Tibial artery (tissue), 4 donors: ENCODE data around the gene ZG16.
"Not testable (repeated sequence)": the region's sequence is repeated elsewhere in the genome, so short reads cannot be mapped to it uniquely, and the experiment has no call there.

ENCODE experiments used
- DNase-seq, 2 donors: peaks; one replicate each; pipeline ENCODE4 v3.0.0-alpha.2; 2019
- H3K27ac ChIP-seq, 2 donors: fragments of 200-600 bp; sonication (generic) in 1 of 2; 1 replicate in 1 of 2; 2 replicates in 1 of 2; pipeline ENCODE4 v1.5.1; 2018 to 2019; ENCODE audit warnings: mild to moderate bottlenecking in 1 of 2
- H3K27me3 ChIP-seq, 2 donors: fragments of 200-600 bp; sonication (generic) in 1 of 2; one replicate each; pipeline versions ENCODE4 v1.5.1 to v1.6.0; 2016 to 2019
- H3K36me3 ChIP-seq, 3 donors: fragments of 200-600 bp; sonication (generic) in 2 of 3; one replicate each; pipeline ENCODE4 v1.5.1; 2016 to 2019; ENCODE audit warnings: mild to moderate bottlenecking in 2 of 3
- H3K4me1 ChIP-seq, 4 donors: fragments of 200-600 bp; sonication (generic) in 2 of 4; 1 replicate in 3 of 4; 2 replicates in 1 of 4; pipeline ENCODE4 v1.5.1; 2016 to 2019
- H3K4me3 ChIP-seq, 2 donors: fragments of 200-600 bp; sonication (generic) in 1 of 2; 1 replicate in 1 of 2; 2 replicates in 1 of 2; pipeline ENCODE4 v1.5.1; 2018 to 2019; ENCODE audit warnings: mild to moderate bottlenecking in 2 of 2
- H3K9me3 ChIP-seq, 3 donors: fragments of 200-600 bp; sonication (generic) in 1 of 3; one replicate each; pipeline ENCODE4 v1.5.1; 2016 to 2019
- CTCF ChIP-seq, 2 experiments: fragments of 200-600 bp in 1 of 2; fragments of 450-650 bp in 1 of 2; IDR thresholded peaks; one replicate each; pipeline ENCODE4 v1.5.1; 2017 to 2019; ENCODE audit warnings: antibody characterized with exemption in 2 of 2, mild to moderate bottlenecking in 1 of 2, moderate library complexity in 1 of 2
- intact Hi-C: fragments of 100-400 bp; cut with DNase I; formaldehyde crosslinking; loops from one replicate; pipeline ENCODE4 v1.15.0; 2023; ENCODE audit warnings: low total_unique reads

ZG16 gene

DNA sequence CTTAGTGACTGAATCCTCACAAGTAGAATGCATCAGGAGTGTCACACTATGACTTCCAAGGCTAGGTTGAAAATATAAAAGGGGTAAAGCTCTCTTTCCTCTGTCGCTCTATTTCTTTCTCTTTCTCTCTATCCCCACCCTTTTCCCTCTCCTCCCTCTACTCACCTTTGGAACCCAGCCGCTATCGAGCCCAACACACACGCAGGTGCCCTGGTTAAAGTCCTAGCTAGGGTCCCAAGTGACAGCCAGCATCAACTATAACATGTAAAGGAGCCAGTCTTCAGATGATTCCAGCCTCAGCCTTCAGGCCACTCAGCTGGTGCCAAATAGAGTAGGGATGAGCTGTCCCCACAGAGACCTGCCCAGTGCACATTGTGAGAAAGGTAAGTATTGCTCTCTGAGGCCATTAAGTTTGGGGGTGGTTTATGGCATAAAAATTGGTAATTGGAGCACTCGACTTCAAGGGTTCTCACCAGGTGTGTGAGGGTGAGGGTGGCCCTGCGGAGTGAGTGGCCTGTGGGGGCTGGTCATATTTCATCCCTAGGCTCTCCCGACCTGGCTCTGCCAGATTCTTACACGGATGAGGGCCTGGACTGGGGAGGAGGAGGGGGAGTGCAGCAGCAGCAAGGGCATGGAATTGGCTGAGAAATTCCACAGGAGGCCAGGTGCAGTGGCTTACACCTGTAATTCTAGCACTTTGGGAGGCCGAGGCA lies 17.3 kb upstream of the ZG16 start:
- Histone ChIP-seq H3K4me1 (no peaks in the 10 kb centered on the region), H3K27ac (no peak overlapping the region), H3K36me3 (no peaks in the 10 kb centered on the region), H3K9me3 (no peaks in the 10 kb centered on the region), H3K27me3 (peaks cover 0 to 8% of the 10 kb centered on the region in 2 donors), H3K4me3 (no peak overlapping the region)
- no peak for TF ChIP-seq CTCF (IDR thresholded peaks at IDR 0.05)
- no peak for DNase-seq
- intact Hi-C loops: no loop called here

DNA sequence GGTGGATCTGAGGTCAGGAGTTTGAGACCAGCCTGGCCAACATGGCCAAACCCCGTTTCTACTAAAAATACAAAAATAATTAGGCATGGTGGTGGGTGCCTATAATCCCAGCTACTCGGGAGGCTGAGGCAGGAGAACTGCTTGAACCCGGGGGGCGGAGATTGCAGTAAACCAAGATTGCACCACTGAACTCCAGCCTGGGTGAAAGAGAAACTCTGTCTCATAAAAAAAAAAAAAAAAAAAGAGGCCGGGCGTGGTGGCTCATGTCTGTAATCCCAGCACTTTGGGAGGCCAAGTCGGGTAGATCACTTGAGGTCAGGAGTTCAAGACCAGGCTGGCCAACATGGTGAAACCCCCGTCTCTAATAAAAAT lies 16.8 kb upstream of the ZG16 start:
- H3K27ac ChIP-seq, H3K4me3 ChIP-seq, DNase-seq, intact Hi-C loops, H3K4me1 ChIP-seq, H3K36me3 ChIP-seq, H3K9me3 ChIP-seq: not testable (repeated sequence)
- H3K27me3 ChIP-seq: peaks cover 0 to 10% of the 10 kb centered on the region in 2 donors

DNA sequence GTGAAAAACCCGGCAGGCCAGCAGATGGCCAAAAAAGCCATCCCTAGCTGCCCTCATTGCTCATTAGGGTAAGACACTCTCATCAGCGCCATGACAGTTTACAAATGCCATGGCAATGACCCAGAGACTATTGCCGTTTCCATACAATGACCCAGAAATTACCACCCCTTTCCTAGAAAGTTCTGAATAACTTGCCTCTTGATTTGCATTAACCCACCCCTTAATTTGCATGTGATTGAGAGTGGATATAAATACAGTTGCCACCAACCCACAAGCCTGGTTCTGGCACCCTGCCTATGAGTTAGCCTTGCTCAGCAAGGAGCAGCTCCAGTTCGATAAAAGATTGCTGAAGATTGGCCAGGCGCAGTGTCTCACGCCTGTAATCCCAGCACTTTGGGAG lies 16.2 kb upstream of the ZG16 start:
- no peak for DNase-seq
- Histone ChIP-seq H3K9me3 (no peaks in the 10 kb centered on the region), H3K4me1 (no peaks in the 10 kb centered on the region), H3K27me3 (peaks cover 0 to 13% of the 10 kb centered on the region in 2 donors), H3K36me3 (no peaks in the 10 kb centered on the region), H3K4me3 (no peak overlapping the region), H3K27ac (no peak overlapping the region)
- TF ChIP-seq CTCF (IDR thresholded peaks at IDR 0.05): no peak
- intact Hi-C loops: no loop called here

GRCh38 chr16:29763326-29763725 lies 14.7 kb upstream of the ZG16 start:
- TF ChIP-seq CTCF (IDR thresholded peaks at IDR 0.05): no peak
- no peak for DNase-seq
- no peaks in the 10 kb centered on the region for H3K4me1 ChIP-seq
- H3K9me3 ChIP-seq: no peaks in the 10 kb centered on the region
- no peak overlapping the region for H3K27ac ChIP-seq
- intact Hi-C loops: no loop called here
- H3K4me3 ChIP-seq: no peak overlapping the region
- peaks cover 0 to 13% of the 10 kb centered on the region in 2 donors for H3K27me3 ChIP-seq
- H3K36me3 ChIP-seq: no peaks in the 10 kb centered on the region

GRCh38 chr16:29765167-29766032 lies 12.7 kb upstream of the ZG16 start:
- no peak for TF ChIP-seq CTCF (IDR thresholded peaks at IDR 0.05)
- no peak overlapping the region for H3K27ac ChIP-seq
- no peak for DNase-seq

DNA sequence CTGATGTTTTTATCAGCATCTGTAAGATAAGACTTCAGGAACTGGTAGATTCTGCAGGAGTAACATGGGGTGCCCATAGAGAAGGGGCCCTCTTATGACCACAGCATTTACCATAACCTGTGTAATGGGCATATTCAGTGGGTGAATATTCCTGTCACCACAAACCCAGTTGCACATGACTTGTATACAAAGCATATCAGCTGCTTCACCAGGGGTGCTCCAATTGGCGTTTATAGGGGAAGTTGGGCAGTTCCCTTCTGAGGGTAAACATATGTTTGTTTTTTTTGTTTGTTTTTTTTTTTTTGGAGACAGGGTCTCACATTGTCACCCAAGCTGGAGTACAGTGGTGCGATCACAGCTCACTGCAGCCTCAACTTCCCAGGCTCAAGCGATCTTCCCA lies 11.5 kb upstream of the ZG16 start:
- intact Hi-C loops: no loop called here

More at GRCh38 chr16:29765167-29766032, 12.7 kb upstream of the ZG16 start:
- H3K4me3 ChIP-seq: no peak overlapping the region
- peaks cover 0 to 17% of the 10 kb centered on the region in 2 donors for H3K27me3 ChIP-seq
- H3K4me1 ChIP-seq: no peaks in the 10 kb centered on the region
- no peaks in the 10 kb centered on the region for H3K9me3 ChIP-seq
- no peaks in the 10 kb centered on the region for H3K36me3 ChIP-seq
- intact Hi-C loops: no loop called here

More for the DNA sequence above, 11.5 kb upstream of the ZG16 start:
- Histone ChIP-seq H3K9me3 (no peaks in the 10 kb centered on the region), H3K27me3 (peaks cover 0 to 17% of the 10 kb centered on the region in 2 donors), H3K4me3 (no peak overlapping the region), H3K27ac (no peak overlapping the region), H3K36me3 (no peaks in the 10 kb centered on the region), H3K4me1 (no peaks in the 10 kb centered on the region)
- no peak for DNase-seq
- no peak for TF ChIP-seq CTCF (IDR thresholded peaks at IDR 0.05)
